ENCODE measurements around the gene ZNF324B. TPM values are rescaled to one million over a fixed set of nuclear protein-coding genes. Genes with fewer than 3 reads are reported as not detected.

ZNF324B gene
- total RNA-seq, 1 donor from 2014 or later, result 8.0 TPM

DNA sequence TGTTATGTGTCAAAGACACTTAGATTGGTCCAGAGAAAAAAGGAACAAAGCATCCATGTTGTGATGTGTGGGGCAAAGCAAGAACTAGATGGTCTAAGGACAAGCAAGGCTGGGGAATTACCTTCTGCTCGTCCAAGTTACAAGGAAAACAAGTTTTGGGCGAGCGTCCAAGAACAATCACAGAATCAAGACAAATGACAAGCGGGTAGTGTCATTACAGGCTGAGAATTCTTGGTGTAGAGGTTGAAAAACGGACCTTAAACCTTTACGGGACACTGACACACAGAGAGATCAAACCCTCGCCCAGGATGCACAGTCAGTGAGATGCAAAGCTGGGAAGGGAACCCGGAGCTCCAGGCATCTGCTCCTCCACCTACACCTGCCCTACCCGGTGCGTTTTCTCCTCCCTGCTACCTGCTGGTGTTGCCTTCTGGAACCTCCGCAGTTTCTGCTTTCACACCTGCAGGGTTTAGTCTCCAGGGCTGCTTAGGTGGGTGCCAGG lies 515 bp upstream of the ZNF324B start:
- H3K27me3 Mint-ChIP-seq (ENCODE audit: low read depth), result peaks cover 26% of the 10 kb centered on the region
- peak overlapping the region; percentile 92 for H3K27ac Mint-ChIP-seq
- peaks cover 17% of the 10 kb centered on the region for H3K4me1 Mint-ChIP-seq

GRCh38 chr19:58453743-58454142 lies 2.3 kb downstream of the ZNF324B start:
- Mint-ChIP-seq H3K4me3 (no peak overlapping the region), H3K9me3 (peaks cover 3% of the 10 kb centered on the region), H3K27ac (no peak overlapping the region), H3K27me3 (ENCODE audit: low read depth) (peaks cover 7% of the 10 kb centered on the region), H3K36me3 (peaks cover 10% of the 10 kb centered on the region), H3K4me1 (peaks cover 17% of the 10 kb centered on the region)
- TF ChIP-seq, protein P1, sequence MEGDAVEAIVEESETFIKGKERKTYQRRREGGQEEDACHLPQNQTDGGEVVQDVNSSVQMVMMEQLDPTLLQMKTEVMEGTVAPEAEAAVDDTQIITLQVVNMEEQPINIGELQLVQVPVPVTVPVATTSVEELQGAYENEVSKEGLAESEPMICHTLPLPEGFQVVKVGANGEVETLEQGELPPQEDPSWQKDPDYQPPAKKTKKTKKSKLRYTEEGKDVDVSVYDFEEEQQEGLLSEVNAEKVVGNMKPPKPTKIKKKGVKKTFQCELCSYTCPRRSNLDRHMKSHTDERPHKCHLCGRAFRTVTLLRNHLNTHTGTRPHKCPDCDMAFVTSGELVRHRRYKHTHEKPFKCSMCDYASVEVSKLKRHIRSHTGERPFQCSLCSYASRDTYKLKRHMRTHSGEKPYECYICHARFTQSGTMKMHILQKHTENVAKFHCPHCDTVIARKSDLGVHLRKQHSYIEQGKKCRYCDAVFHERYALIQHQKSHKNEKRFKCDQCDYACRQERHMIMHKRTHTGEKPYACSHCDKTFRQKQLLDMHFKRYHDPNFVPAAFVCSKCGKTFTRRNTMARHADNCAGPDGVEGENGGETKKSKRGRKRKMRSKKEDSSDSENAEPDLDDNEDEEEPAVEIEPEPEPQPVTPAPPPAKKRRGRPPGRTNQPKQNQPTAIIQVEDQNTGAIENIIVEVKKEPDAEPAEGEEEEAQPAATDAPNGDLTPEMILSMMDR (IDR thresholded peaks at IDR 0.05; ENCODE audit: unreplicated experiment), result no peak
- DNase-seq (ENCODE audit: low spot score in 2 of 2, unreplicated experiment in 2 of 2), result no peak

More for the DNA sequence above, 515 bp upstream of the ZNF324B start:
- Mint-ChIP-seq H3K9me3 (peaks cover 7% of the 10 kb centered on the region), H3K36me3 (peaks cover 3% of the 10 kb centered on the region), H3K4me3 (peak overlapping the region; percentile 80)
- DNase-seq (ENCODE audit: low spot score in 2 of 2, unreplicated experiment in 2 of 2), result no peak
- TF ChIP-seq, protein P1 (IDR thresholded peaks at IDR 0.05; ENCODE audit: unreplicated experiment), result no peak

- H3K9me3 Mint-ChIP-seq, result peaks cover 3% of the 10 kb centered on the region
- TF ChIP-seq, protein P1 (IDR thresholded peaks at IDR 0.05; ENCODE audit: unreplicated experiment), result no peak
These were observed 3.9 kb downstream of the ZNF324B start for GRCh38 chr19:58455306-58455705.

GRCh38 chr19:58456111-58456510 lies 4.7 kb downstream of the ZNF324B start:
- no peak overlapping the region for H3K27ac Mint-ChIP-seq
- no peak for DNase-seq (ENCODE audit: low spot score in 2 of 2, unreplicated experiment in 2 of 2)
- H3K4me3 Mint-ChIP-seq, result no peak overlapping the region
- peaks cover 2% of the 10 kb centered on the region for H3K27me3 Mint-ChIP-seq (ENCODE audit: low read depth)
- peaks cover 3% of the 10 kb centered on the region for H3K9me3 Mint-ChIP-seq
- H3K36me3 Mint-ChIP-seq, result peaks cover 14% of the 10 kb centered on the region
- peaks cover 10% of the 10 kb centered on the region for H3K4me1 Mint-ChIP-seq
- TF ChIP-seq, protein P1 (IDR thresholded peaks at IDR 0.05; ENCODE audit: unreplicated experiment), result no peak

More at GRCh38 chr19:58455306-58455705, 3.9 kb downstream of the ZNF324B start:
- H3K4me3 Mint-ChIP-seq, result no peak overlapping the region
- peaks cover 17% of the 10 kb centered on the region for H3K4me1 Mint-ChIP-seq
- no peak for DNase-seq (ENCODE audit: low spot score in 2 of 2, unreplicated experiment in 2 of 2)
- peaks cover 14% of the 10 kb centered on the region for H3K36me3 Mint-ChIP-seq
- peaks cover 5% of the 10 kb centered on the region for H3K27me3 Mint-ChIP-seq (ENCODE audit: low read depth)
- H3K27ac Mint-ChIP-seq, result no peak overlapping the region

DNA sequence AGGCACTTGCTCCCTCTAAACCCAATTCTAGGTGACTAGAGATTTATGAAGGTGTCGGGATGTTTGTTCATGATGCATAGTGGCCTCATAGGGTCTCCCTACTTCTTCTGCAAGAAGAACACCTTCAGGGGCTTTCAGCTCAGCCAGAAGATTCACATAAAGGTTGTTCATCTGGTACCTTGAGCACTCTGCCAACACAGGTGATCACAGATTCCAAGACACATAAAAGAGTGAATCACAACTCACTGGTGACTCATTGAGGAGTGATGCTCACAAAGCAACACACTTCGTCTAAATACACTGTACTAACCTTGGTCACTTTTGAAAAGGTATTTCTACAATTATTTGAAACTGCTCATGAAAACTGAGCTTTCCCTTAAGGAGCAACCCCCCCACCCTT lies 8.6 kb downstream of the ZNF324B start:
- no peak for DNase-seq (ENCODE audit: low spot score in 2 of 2, unreplicated experiment in 2 of 2)
- no peak overlapping the region for H3K27ac Mint-ChIP-seq
- peaks cover 12% of the 10 kb centered on the region for H3K36me3 Mint-ChIP-seq
- H3K4me1 Mint-ChIP-seq, result no peaks in the 10 kb centered on the region
- TF ChIP-seq, protein P1 (IDR thresholded peaks at IDR 0.05; ENCODE audit: unreplicated experiment), result no peak
- H3K9me3 Mint-ChIP-seq, result peaks cover 3% of the 10 kb centered on the region
- H3K27me3 Mint-ChIP-seq (ENCODE audit: low read depth), result no peaks in the 10 kb centered on the region
- no peak overlapping the region for H3K4me3 Mint-ChIP-seq
